Activated T-cell treated with anti-CD3 and anti-CD28 coated beads, Interleukin-2, amount 50 U/mL, for 72 hours (primary cell): ENCODE data around the gene USP28. TPM values are rescaled to one million over a fixed set of nuclear protein-coding genes. Genes with fewer than 3 reads are reported as not detected.

Source experiments
- ATAC-seq, 2 donors: fragments of 150-1000 bp; cut with Tn5 transposase; replicated peaks in 1 of 2; 2 replicates each; pipeline ENCODE4 v1.10.0; 2021; ENCODE audit warnings: moderate library complexity in 2 of 2, mild to moderate bottlenecking in 1 of 2
- DNase-seq, 2 donors: peaks; one replicate each; pipeline ENCODE4 v3.0.0; 2021 to 2022; ENCODE audit warnings: mixed read lengths in 1 of 2
- H3K27ac Mint-ChIP-seq: one replicate; pipeline ENCODE4 v1.8.0; 2022; ENCODE audit warnings: mild to moderate bottlenecking, moderate library complexity, mixed read lengths
- H3K27me3 Mint-ChIP-seq: one replicate; pipeline ENCODE4 v1.8.0; 2022; ENCODE audit warnings: low read depth, mixed read lengths
- H3K36me3 Mint-ChIP-seq, 2 donors: one replicate each; pipeline ENCODE4 v1.8.0; 2022; ENCODE audit warnings: mixed read lengths in 2 of 2, mild to moderate bottlenecking in 1 of 2; ENCODE audit not compliant: insufficient read depth in 2 of 2
- H3K4me1 Mint-ChIP-seq: one replicate; pipeline ENCODE4 v1.8.0; 2022; ENCODE audit warnings: low read depth, mixed read lengths
- H3K4me3 Mint-ChIP-seq, 2 donors: one replicate each; pipeline ENCODE4 v1.8.0; 2022; ENCODE audit warnings: mild to moderate bottlenecking in 2 of 2, mixed read lengths in 2 of 2, moderate library complexity in 2 of 2
- H3K9me3 Mint-ChIP-seq, 2 donors: one replicate each; pipeline ENCODE4 v1.8.0; 2022; ENCODE audit warnings: mixed read lengths in 2 of 2
- total RNA-seq, 2 donors: library from RNA; stranded (reverse); gene quantifications; one replicate each; pipeline ENCODE4 v1.2.3, GENCODE V29; 2022

USP28 gene
- total RNA-seq, 2 donors from 2014 or later, result 42.6 to 43.5 TPM

- no peak for ATAC-seq
- peaks cover 1 to 10% of the 10 kb centered on the region in 2 donors for H3K36me3 Mint-ChIP-seq
- H3K9me3 Mint-ChIP-seq, result peaks cover 0 to 1% of the 10 kb centered on the region in 2 donors
- H3K4me1 Mint-ChIP-seq, result peaks cover 60% of the 10 kb centered on the region
- H3K4me3 Mint-ChIP-seq, result peak overlapping the region; percentile 91 to 98
- H3K27ac Mint-ChIP-seq, result peak overlapping the region; percentile 95
- no peak for DNase-seq
- H3K27me3 Mint-ChIP-seq, result no peaks in the 10 kb centered on the region
These were observed 1.3 kb downstream of the USP28 start for GRCh38 chr11:113874096-113874495.

GRCh38 chr11:113873236-113873626 is 2.1 kb downstream of the USP28 start:
- ATAC-seq (no peak), DNase-seq (no peak)
- Mint-ChIP-seq H3K27me3 (no peaks in the 10 kb centered on the region), H3K36me3 (peaks cover 1 to 10% of the 10 kb centered on the region in 2 donors), H3K9me3 (peaks cover 0 to 1% of the 10 kb centered on the region in 2 donors), H3K4me3 (peak overlapping the region; percentile 91 to 98), H3K27ac (peak overlapping the region; percentile 51), H3K4me1 (peaks cover 60% of the 10 kb centered on the region)

DNA sequence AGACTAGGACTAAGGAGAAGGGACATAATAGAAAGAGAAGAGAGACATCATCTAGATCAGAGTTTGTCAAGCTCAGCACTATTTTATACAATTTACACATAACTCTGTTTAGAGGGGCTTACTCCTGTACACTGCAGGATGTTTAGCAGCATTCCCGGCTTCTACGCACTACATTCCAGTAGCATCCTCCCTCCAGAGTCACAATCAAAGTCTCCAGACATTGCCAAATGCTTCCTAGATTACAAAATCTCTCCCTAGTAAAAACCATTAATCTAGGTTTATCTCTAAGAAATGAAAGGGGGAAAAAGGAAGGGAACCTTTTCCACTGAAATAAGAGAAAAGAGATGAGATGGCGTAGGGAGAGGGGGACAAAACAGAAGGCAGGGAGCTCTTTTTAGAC is 4.0 kb downstream of the USP28 start:
- Mint-ChIP-seq H3K36me3 (peaks cover 1 to 12% of the 10 kb centered on the region in 2 donors), H3K4me1 (peaks cover 44% of the 10 kb centered on the region), H3K9me3 (no peaks in the 10 kb centered on the region)

DNA sequence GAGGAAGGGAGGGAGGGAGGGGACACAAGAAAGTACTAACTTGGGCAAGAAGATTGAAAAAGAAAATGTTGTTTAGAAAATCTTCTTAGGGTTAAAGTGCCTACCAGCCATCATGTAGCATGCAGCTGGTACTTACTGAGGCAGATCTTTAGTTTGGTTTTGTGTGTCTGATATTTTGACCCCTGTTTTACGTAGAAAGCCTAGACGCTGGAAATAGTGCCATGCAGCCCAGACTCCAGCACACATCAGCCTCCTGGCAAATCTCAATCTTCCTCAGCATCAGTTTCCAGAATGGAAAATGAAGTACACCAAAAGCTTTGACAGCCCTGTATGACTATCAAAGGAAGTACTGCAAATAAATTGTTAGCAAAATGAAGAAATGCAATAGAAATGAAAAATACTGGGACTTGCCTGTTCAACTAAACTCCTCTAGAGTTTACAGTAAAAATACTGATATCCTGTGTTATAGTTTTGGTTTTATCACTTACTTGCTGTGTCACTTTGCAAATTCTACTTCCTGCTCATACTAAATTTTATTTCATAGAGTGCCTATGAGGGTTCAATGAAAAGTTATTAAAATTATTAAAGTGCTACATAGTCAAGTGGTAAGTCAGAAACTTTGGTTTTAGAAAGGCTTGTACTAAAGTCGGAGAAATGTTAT is 7.4 kb downstream of the USP28 start:
- H3K27ac Mint-ChIP-seq, result peak overlapping the region; percentile 73

More for the DNA sequence above, 4.0 kb downstream of the USP28 start:
- Mint-ChIP-seq H3K27ac (no peak overlapping the region), H3K27me3 (no peaks in the 10 kb centered on the region), H3K4me3 (peak overlapping the region in 1 of 2 donors; percentile 34)
- DNase-seq (no peak), ATAC-seq (no peak)

DNA sequence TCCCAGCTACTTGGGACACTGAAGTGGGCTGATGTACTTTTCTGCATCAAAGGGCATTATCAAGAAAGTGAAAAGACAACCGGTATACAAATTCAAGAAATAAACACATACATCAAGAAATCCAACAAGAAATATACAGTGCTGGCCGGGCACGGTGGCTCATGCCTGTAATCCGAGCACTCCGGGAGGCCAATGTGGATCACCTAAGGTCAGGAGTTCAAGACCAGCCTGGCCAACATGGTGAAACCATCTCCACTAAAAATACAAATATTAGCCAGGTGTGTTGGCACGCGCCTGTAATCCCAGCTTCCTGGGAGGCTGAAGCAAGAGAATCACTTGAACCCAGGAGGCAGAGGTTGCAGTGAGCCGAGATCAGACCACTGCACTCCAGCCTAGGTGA is 9.5 kb downstream of the USP28 start:
- ATAC-seq, result no peak
- H3K27ac Mint-ChIP-seq, result peak overlapping the region; percentile 82
- no peaks in the 10 kb centered on the region for H3K9me3 Mint-ChIP-seq
- no peak for DNase-seq
- no peak overlapping the region for H3K4me3 Mint-ChIP-seq
- peaks cover 15% of the 10 kb centered on the region for H3K4me1 Mint-ChIP-seq
- H3K27me3 Mint-ChIP-seq, result no peaks in the 10 kb centered on the region
- H3K36me3 Mint-ChIP-seq, result peaks cover 2% of the 10 kb centered on the region in 2 donors

More for the DNA sequence above, 7.4 kb downstream of the USP28 start:
- no peaks in the 10 kb centered on the region for H3K27me3 Mint-ChIP-seq
- H3K9me3 Mint-ChIP-seq, result no peaks in the 10 kb centered on the region
- H3K36me3 Mint-ChIP-seq, result peaks cover 0 to 4% of the 10 kb centered on the region in 2 donors
- peak overlapping the region in 1 of 2 donors; percentile 24 for H3K4me3 Mint-ChIP-seq
- ATAC-seq (no peak), DNase-seq (no peak)
- peaks cover 18% of the 10 kb centered on the region for H3K4me1 Mint-ChIP-seq

- no peaks in the 10 kb centered on the region for H3K27me3 Mint-ChIP-seq
- H3K36me3 Mint-ChIP-seq, result peaks cover 2% of the 10 kb centered on the region in 2 donors
- H3K4me1 Mint-ChIP-seq, result peaks cover 22% of the 10 kb centered on the region
- H3K27ac Mint-ChIP-seq, result no peak overlapping the region
- ATAC-seq (no peak), DNase-seq (no peak)
- no peak overlapping the region for H3K4me3 Mint-ChIP-seq
- no peaks in the 10 kb centered on the region for H3K9me3 Mint-ChIP-seq
These were observed 11.0 kb downstream of the USP28 start for GRCh38 chr11:113864410-113864809.

DNA sequence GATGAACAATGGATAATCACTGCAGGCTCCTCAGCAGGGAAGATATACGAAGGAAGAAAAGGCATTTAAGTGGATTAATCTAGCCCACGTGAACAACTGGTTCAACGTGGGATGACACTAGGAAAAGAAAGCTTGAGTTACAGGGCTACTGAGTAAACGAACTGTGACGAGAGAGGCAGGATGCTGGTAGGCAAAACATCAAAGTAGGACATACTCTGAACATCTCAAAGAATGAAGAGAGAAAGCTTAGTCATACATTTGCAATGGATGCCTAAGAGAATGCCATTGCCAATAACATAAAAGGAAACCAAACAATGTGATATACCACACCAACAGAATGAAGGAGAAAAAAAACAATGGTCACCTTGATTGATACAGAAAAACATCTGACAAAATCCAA is 12.9 kb downstream of the USP28 start:
- H3K27ac Mint-ChIP-seq, result peak overlapping the region; percentile 14
- peaks cover 22% of the 10 kb centered on the region for H3K4me1 Mint-ChIP-seq
- H3K36me3 Mint-ChIP-seq, result peaks cover under 1 to 2% of the 10 kb centered on the region in 2 donors
- peak; percentile 60 to 85 for ATAC-seq
- no peak for DNase-seq
- H3K4me3 Mint-ChIP-seq, result peak overlapping the region in 1 of 2 donors; percentile 3
- H3K27me3 Mint-ChIP-seq, result no peaks in the 10 kb centered on the region
- no peaks in the 10 kb centered on the region for H3K9me3 Mint-ChIP-seq

GRCh38 chr11:113859665-113860064 is 15.7 kb downstream of the USP28 start:
- H3K36me3 Mint-ChIP-seq, result peaks cover 0 to 2% of the 10 kb centered on the region in 2 donors
- no peaks in the 10 kb centered on the region for H3K9me3 Mint-ChIP-seq
- DNase-seq (no peak), ATAC-seq (peak in 1 of 2 donors; percentile 50)
- peaks cover 22% of the 10 kb centered on the region for H3K4me1 Mint-ChIP-seq
- peak overlapping the region in 1 of 2 donors; percentile 76 for H3K4me3 Mint-ChIP-seq
- no peaks in the 10 kb centered on the region for H3K27me3 Mint-ChIP-seq
- H3K27ac Mint-ChIP-seq, result peak overlapping the region; percentile 95

DNA sequence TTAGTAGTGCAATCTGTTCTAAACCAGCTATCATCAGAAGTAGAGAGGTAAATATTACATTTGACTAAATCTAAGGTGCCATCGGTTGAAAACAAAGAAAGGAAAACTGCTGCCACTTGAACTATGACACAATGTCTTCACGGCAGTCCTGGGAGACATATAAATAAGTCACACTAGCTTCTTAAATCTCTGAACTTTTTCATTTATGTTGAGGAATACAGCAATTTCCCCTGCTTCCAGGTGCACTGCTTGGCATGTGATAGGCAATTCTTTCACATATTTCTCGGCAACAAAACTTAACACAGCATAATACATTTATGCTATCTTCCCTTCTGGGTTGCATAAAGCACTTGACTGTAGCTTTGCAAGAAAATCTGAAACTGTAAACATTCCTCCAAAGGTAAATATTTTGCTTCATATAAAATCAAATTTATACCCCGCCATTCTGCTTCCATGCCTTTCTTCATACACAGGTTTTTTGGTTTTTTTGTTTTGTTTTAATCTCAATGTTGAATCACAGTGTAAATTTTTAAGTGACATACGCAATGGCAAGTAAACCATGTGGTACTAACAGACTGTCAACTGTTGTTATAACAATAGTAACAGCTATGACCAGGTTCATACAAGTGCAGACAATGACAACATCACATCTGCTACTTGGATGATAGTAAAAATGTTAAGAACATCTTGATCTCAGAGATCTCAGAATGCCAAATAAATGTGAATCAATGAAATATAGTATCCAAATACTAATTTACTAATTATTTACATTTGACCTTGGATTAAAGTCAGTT is 18.2 kb downstream of the USP28 start:
- DNase-seq, result no peak
- no peaks in the 10 kb centered on the region for H3K9me3 Mint-ChIP-seq
- H3K27ac Mint-ChIP-seq, result no peak overlapping the region
- H3K36me3 Mint-ChIP-seq, result peaks cover 0 to 1% of the 10 kb centered on the region in 2 donors
- H3K27me3 Mint-ChIP-seq, result no peaks in the 10 kb centered on the region
- H3K4me1 Mint-ChIP-seq, result peaks cover 15% of the 10 kb centered on the region
- no peak for ATAC-seq
- H3K4me3 Mint-ChIP-seq, result no peak overlapping the region

DNA sequence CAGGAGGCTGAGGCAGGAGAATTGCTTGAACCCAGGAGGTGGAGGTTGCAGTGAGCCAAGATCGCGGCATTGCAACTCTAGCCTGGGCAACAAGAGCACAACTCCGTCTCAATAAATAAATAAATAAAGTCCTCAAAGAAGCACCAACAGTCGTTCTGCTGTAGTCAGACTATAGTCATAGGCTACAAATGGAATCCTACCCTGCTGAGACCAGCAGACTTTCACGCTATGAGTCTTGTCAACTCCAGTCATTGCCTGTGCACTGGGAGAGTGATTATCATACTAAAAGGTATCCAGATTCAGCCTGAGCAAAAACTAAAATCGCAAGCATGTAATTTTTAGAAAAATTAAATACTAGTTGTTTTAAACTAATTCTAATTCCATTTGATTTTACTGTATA is 19.6 kb downstream of the USP28 start:
- Mint-ChIP-seq H3K4me1 (peaks cover 10% of the 10 kb centered on the region), H3K27me3 (no peaks in the 10 kb centered on the region), H3K36me3 (peaks cover 6% of the 10 kb centered on the region in 2 donors), H3K27ac (no peak overlapping the region), H3K4me3 (no peak overlapping the region), H3K9me3 (no peaks in the 10 kb centered on the region)
- ATAC-seq (no peak), DNase-seq (no peak)

- no peaks in the 10 kb centered on the region for H3K4me1 Mint-ChIP-seq
- ATAC-seq (no peak), DNase-seq (no peak)
- H3K4me3 Mint-ChIP-seq, result no peak overlapping the region
- H3K36me3 Mint-ChIP-seq, result peaks cover 12 to 18% of the 10 kb centered on the region in 2 donors
- H3K9me3 Mint-ChIP-seq, result peaks cover 0 to 2% of the 10 kb centered on the region in 2 donors
- H3K27ac Mint-ChIP-seq, result no peak overlapping the region
- no peaks in the 10 kb centered on the region for H3K27me3 Mint-ChIP-seq
These were observed 25.2 kb downstream of the USP28 start for GRCh38 chr11:113850188-113850587.

- Mint-ChIP-seq H3K36me3 (peaks cover 12 to 18% of the 10 kb centered on the region in 2 donors), H3K4me1 (no peaks in the 10 kb centered on the region), H3K9me3 (peaks cover 0 to 2% of the 10 kb centered on the region in 2 donors), H3K4me3 (no peak overlapping the region), H3K27me3 (no peaks in the 10 kb centered on the region), H3K27ac (no peak overlapping the region)
- no peak for ATAC-seq
- no peak for DNase-seq
These were observed 25.7 kb downstream of the USP28 start for GRCh38 chr11:113849713-113850112.

DNA sequence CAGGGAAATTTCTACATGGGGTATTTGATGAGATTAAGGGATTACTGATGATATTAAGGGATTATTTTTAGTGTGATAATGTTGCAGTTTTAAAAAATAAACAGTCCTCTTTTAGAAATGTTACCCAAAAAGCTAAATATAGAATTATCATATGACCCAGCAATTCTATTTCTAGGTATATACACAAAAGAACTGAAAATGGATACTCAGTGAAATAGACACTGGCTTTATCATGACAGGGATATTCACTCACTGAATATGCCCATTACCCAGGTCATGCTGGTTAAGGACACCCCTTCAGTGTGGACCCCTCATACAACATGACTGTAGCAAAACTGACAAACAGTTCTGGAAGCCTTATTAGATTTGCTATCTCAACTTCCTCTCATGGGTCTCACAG is 27.8 kb downstream of the USP28 start:
- Mint-ChIP-seq H3K9me3 (peaks cover 0 to 2% of the 10 kb centered on the region in 2 donors), H3K27ac (no peak overlapping the region), H3K4me1 (no peaks in the 10 kb centered on the region), H3K36me3 (peaks cover 10 to 21% of the 10 kb centered on the region in 2 donors), H3K4me3 (no peak overlapping the region), H3K27me3 (no peaks in the 10 kb centered on the region)
- DNase-seq, result no peak
- no peak for ATAC-seq
